H9 (cell line): Measurements from ENCODE around the gene NOCT. TPM values are rescaled to one million over a fixed set of nuclear protein-coding genes. Genes with fewer than 3 reads are reported as not detected.
"Not testable (repeated sequence)": the region's sequence is repeated elsewhere in the genome, so short reads cannot be mapped to it uniquely, and the experiment has no call there.

ENCODE experiments used
- DNase-seq: peaks from one replicate; pipeline ENCODE4 v3.0.0-alpha.2; 2017
- H2AFZ ChIP-seq: one replicate; pipeline ENCODE4 v1.6.1; 2013; ENCODE audit warnings: mild to moderate bottlenecking, low read length, control low read depth, moderate library complexity
- H2AK5ac ChIP-seq: 2 replicates; pipeline ENCODE4 v1.6.1; 2013; ENCODE audit warnings: low read length, control low read depth, mixed read lengths; ENCODE audit not compliant: insufficient read length
- H2BK120ac ChIP-seq: one replicate; pipeline ENCODE4 v1.6.1; 2013; ENCODE audit warnings: low read depth, mild to moderate bottlenecking, low read length, control low read depth, inconsistent platforms; ENCODE audit not compliant: poor library complexity, severe bottlenecking
- H2BK12ac ChIP-seq: 2 replicates; pipeline ENCODE4 v1.6.1; 2013; ENCODE audit warnings: low read length, control low read depth, mixed read lengths, low read depth; ENCODE audit not compliant: insufficient read length
- H2BK15ac ChIP-seq: 2 replicates; pipeline ENCODE4 v1.6.1; 2013; ENCODE audit warnings: low read depth, low read length, control low read depth
- H2BK20ac ChIP-seq: one replicate; pipeline ENCODE4 v1.6.1; 2013; ENCODE audit warnings: low read depth, mild to moderate bottlenecking, low read length, control low read depth, inconsistent platforms; ENCODE audit not compliant: poor library complexity, severe bottlenecking
- H2BK5ac ChIP-seq: 2 replicates; pipeline ENCODE4 v1.6.1; 2013; ENCODE audit warnings: low read length, control low read depth, mixed read lengths; ENCODE audit not compliant: insufficient read length
- H3K14ac ChIP-seq: 2 replicates; pipeline ENCODE4 v1.6.1; 2013; ENCODE audit warnings: low read length, control low read depth; ENCODE audit not compliant: insufficient read depth
- H3K18ac ChIP-seq: 2 replicates; pipeline ENCODE4 v1.6.1; 2013; ENCODE audit warnings: low read depth, mild to moderate bottlenecking, mixed read lengths, low read length, control low read depth; ENCODE audit not compliant: insufficient read length
- H3K23ac ChIP-seq: 2 replicates; pipeline ENCODE4 v1.6.1; 2013; ENCODE audit warnings: low read length, control low read depth, mixed read lengths, low read depth; ENCODE audit not compliant: insufficient read length
- H3K23me2 ChIP-seq: 2 replicates; pipeline ENCODE4 v1.6.1; 2013; ENCODE audit warnings: low read depth, mild to moderate bottlenecking, mixed read lengths, low read length, control low read depth; ENCODE audit not compliant: insufficient read length, poor library complexity, severe bottlenecking
- H3K27ac ChIP-seq: 2 replicates; pipeline ENCODE4 v1.5.1; 2013; ENCODE audit warnings: low read length, control low read depth, mixed read lengths, low read depth; ENCODE audit not compliant: insufficient read length
- H3K27me3 ChIP-seq: 2 replicates; pipeline ENCODE4 v1.6.1; 2013; ENCODE audit warnings: low read length, control low read depth, inconsistent platforms; ENCODE audit not compliant: insufficient read depth
- H3K4ac ChIP-seq: 2 replicates; pipeline ENCODE4 v1.6.1; 2013; ENCODE audit warnings: low read depth, mild to moderate bottlenecking, control low read depth, inconsistent platforms, low read length, moderate library complexity
- H3K4me1 ChIP-seq: 2 replicates; pipeline ENCODE4 v1.6.1; 2013; ENCODE audit warnings: low read length, control low read depth, inconsistent platforms; ENCODE audit not compliant: insufficient read depth
- H3K4me2 ChIP-seq: 2 replicates; pipeline ENCODE4 v1.6.1; 2013; ENCODE audit warnings: low read length, control low read depth, mixed read lengths; ENCODE audit not compliant: insufficient read length, insufficient read depth
- H3K56ac ChIP-seq: 2 replicates; pipeline ENCODE4 v1.6.1; 2013; ENCODE audit warnings: low read depth, mild to moderate bottlenecking, mixed read lengths, low read length, control low read depth; ENCODE audit not compliant: insufficient read length
- H3K79me1 ChIP-seq: 2 replicates; pipeline ENCODE4 v1.6.1; 2013; ENCODE audit warnings: low read depth, mild to moderate bottlenecking, moderate library complexity, low read length, control low read depth, inconsistent platforms; ENCODE audit not compliant: insufficient read depth, poor library complexity, severe bottlenecking
- H3K79me2 ChIP-seq: 2 replicates; pipeline ENCODE4 v1.6.1; 2013; ENCODE audit warnings: low read length, control low read depth, inconsistent platforms; ENCODE audit not compliant: insufficient read depth
- H3K9ac ChIP-seq: 2 replicates; pipeline ENCODE4 v1.6.1; 2013; ENCODE audit warnings: low read length, control low read depth, mixed read lengths; ENCODE audit not compliant: insufficient read length; ENCODE audit errors: extremely low read depth
- H3K9me3 ChIP-seq: one replicate; pipeline ENCODE4 v1.6.1; 2013; ENCODE audit warnings: low read depth, low read length, inconsistent platforms; ENCODE audit not compliant: control insufficient read depth
- H3T11ph ChIP-seq: one replicate; pipeline ENCODE4 v1.6.1; 2013; ENCODE audit warnings: mild to moderate bottlenecking, low read length, control low read depth, inconsistent platforms
- H4K20me1 ChIP-seq: one replicate; pipeline ENCODE4 v1.6.1; 2013; ENCODE audit not compliant: control insufficient read depth, insufficient read length, insufficient read depth
- H4K5ac ChIP-seq: 2 replicates; pipeline ENCODE4 v1.6.1; 2013; ENCODE audit warnings: low read depth, mild to moderate bottlenecking, mixed read lengths, low read length, control low read depth; ENCODE audit not compliant: insufficient read length
- H4K8ac ChIP-seq: replicated peaks from 2 replicates; pipeline ENCODE4 v1.6.1; 2013; ENCODE audit warnings: low read length, control low read depth, mixed read lengths, low read depth; ENCODE audit not compliant: insufficient read length
- H4K91ac ChIP-seq: 2 replicates; pipeline ENCODE4 v1.6.1; 2013; ENCODE audit warnings: low read depth, mild to moderate bottlenecking, moderate library complexity, mixed read lengths, low read length, control low read depth; ENCODE audit not compliant: insufficient read length
- H3K27ac Mint-ChIP-seq, 3 experiments: 2 replicates in 2 of 3; 3 replicates in 1 of 3; pipeline ENCODE4 v1.8.0; 2020 to 2021; ENCODE audit warnings: mixed read lengths in 3 of 3, mild to moderate bottlenecking in 1 of 3, moderate library complexity in 1 of 3
- H3K27me3 Mint-ChIP-seq: 2 replicates; pipeline ENCODE4 v1.8.0; 2021; ENCODE audit warnings: low read depth, mild to moderate bottlenecking, moderate library complexity, mixed read lengths
- H3K36me3 Mint-ChIP-seq, 3 experiments: 2 replicates in 2 of 3; 3 replicates in 1 of 3; pipeline ENCODE4 v1.8.0; 2020 to 2021; ENCODE audit warnings: low read depth in 3 of 3, mixed read lengths in 3 of 3; ENCODE audit not compliant: insufficient read depth in 1 of 3
- H3K4me1 Mint-ChIP-seq, 2 experiments: 2 replicates each; pipeline ENCODE4 v1.8.0; 2020; ENCODE audit warnings: mixed read lengths in 2 of 2
- H3K4me3 Mint-ChIP-seq, 2 experiments: 2 replicates in 1 of 2; 3 replicates in 1 of 2; pipeline ENCODE4 v1.8.0; 2020 to 2021; ENCODE audit warnings: mild to moderate bottlenecking in 2 of 2, mixed read lengths in 2 of 2, moderate library complexity in 1 of 2
- H3K9me3 Mint-ChIP-seq, 2 experiments: 2 replicates in 1 of 2; 3 replicates in 1 of 2; pipeline ENCODE4 v1.8.0; 2020; ENCODE audit warnings: mild to moderate bottlenecking in 2 of 2, mixed read lengths in 2 of 2, moderate library complexity in 1 of 2
- WGBS: extraction: QIAGEN DNeasy Blood & Tissue Kit; methylation state at CpG from one replicate; pipeline ENCODE4 v1.1.7; 2013; ENCODE audit warnings: missing lambda C conversion rate, low lambda C conversion rate, mixed read lengths; ENCODE audit not compliant: insufficient read length; ENCODE audit errors: extremely low coverage; 5-methylcytosine and 5-hydroxymethylcytosine counted together
- total RNA-seq: library from RNA; stranded (reverse); gene quantifications from 2 replicates; pipeline ENCODE4 v1.2.1, GENCODE V29; 2021
- TF ChIP-seq, protein P1 (sequence below): fragments of 200-600 bp; sonication (generic); conservative IDR thresholded peaks from 3 replicates; pipeline ENCODE4 v1.8.0; 2021; ENCODE audit warnings: antibody characterized with exemption, mild to moderate bottlenecking

NOCT gene
- total RNA-seq, 1 experiment from 2014 or later = 37.3 TPM

- H3K27me3 ChIP-seq = no peaks in the 10 kb centered on the region
- H4K20me1 ChIP-seq = no peaks in the 10 kb centered on the region
- Mint-ChIP-seq H3K27ac (no peak overlapping the region), H3K4me3 (no peak overlapping the region), H3K36me3 (peaks cover 3 to 8% (median 5%) of the 10 kb centered on the region in 3 experiments; a peak in 4 of 7 replicates), H3K4me1 (peaks cover 4% of the 10 kb centered on the region in 2 experiments; a peak in 3 of 4 replicates), H3K27me3 (no peaks in the 10 kb centered on the region), H3K9me3 (peaks cover 8 to 13% of the 10 kb centered on the region in 2 experiments)
- H3K4ac ChIP-seq = no peak overlapping the region
- no peak overlapping the region for H3K27ac ChIP-seq
- H3K56ac ChIP-seq = no peak overlapping the region
- no peaks in the 10 kb centered on the region for H3K4me1 ChIP-seq
- no peak overlapping the region for H2BK5ac ChIP-seq
- H2BK15ac ChIP-seq = no peak overlapping the region
- no peak overlapping the region for H3K18ac ChIP-seq
- no peak overlapping the region for H3K23ac ChIP-seq
- H4K5ac ChIP-seq = no peak overlapping the region
- no peak overlapping the region for H4K91ac ChIP-seq
- no peak overlapping the region for H2AK5ac ChIP-seq
- no peak overlapping the region for H3K4me2 ChIP-seq
- no peak overlapping the region for H3T11ph ChIP-seq
- no peaks in the 10 kb centered on the region for H3K79me1 ChIP-seq
- no peak for DNase-seq
- H4K8ac ChIP-seq = no peak overlapping the region
- no peak overlapping the region for H2AFZ ChIP-seq
- no peaks in the 10 kb centered on the region for H3K79me2 ChIP-seq
- H2BK12ac ChIP-seq = no peak overlapping the region
- WGBS = no CpG with 5 or more reads among the region's 2 CpGs
- peaks cover 7% of the 10 kb centered on the region for H3K9me3 ChIP-seq
- no peak overlapping the region for H3K9ac ChIP-seq
- no peak overlapping the region for H2BK120ac ChIP-seq
- no peaks in the 10 kb centered on the region for H3K23me2 ChIP-seq
- H2BK20ac ChIP-seq = no peak overlapping the region
- TF ChIP-seq, protein P1, sequence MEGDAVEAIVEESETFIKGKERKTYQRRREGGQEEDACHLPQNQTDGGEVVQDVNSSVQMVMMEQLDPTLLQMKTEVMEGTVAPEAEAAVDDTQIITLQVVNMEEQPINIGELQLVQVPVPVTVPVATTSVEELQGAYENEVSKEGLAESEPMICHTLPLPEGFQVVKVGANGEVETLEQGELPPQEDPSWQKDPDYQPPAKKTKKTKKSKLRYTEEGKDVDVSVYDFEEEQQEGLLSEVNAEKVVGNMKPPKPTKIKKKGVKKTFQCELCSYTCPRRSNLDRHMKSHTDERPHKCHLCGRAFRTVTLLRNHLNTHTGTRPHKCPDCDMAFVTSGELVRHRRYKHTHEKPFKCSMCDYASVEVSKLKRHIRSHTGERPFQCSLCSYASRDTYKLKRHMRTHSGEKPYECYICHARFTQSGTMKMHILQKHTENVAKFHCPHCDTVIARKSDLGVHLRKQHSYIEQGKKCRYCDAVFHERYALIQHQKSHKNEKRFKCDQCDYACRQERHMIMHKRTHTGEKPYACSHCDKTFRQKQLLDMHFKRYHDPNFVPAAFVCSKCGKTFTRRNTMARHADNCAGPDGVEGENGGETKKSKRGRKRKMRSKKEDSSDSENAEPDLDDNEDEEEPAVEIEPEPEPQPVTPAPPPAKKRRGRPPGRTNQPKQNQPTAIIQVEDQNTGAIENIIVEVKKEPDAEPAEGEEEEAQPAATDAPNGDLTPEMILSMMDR = no peak
- no peak overlapping the region for H3K14ac ChIP-seq
These were observed 7.9 kb upstream of the NOCT start for GRCh38 chr4:139007640-139008039.

GRCh38 chr4:139008278-139008677, 7.3 kb upstream of the NOCT start:
- H2BK15ac ChIP-seq, H3K4me3 Mint-ChIP-seq, H3K27me3 ChIP-seq: not testable (repeated sequence)

More at GRCh38 chr4:139008278-139008677, 7.3 kb upstream of the NOCT start:
- H2BK12ac ChIP-seq, H3K23me2 ChIP-seq, H3K79me2 ChIP-seq, H3K9ac ChIP-seq, H3K36me3 Mint-ChIP-seq, H2AK5ac ChIP-seq, H2AFZ ChIP-seq, H2BK5ac ChIP-seq, H3T11ph ChIP-seq, H3K56ac ChIP-seq, H3K27ac ChIP-seq, H3K23ac ChIP-seq, H3K79me1 ChIP-seq, H2BK120ac ChIP-seq, H3K14ac ChIP-seq, H2BK20ac ChIP-seq, H4K5ac ChIP-seq, H3K4me1 ChIP-seq, H3K4me2 ChIP-seq, H3K4me1 Mint-ChIP-seq, DNase-seq, H4K91ac ChIP-seq, H3K18ac ChIP-seq, H4K20me1 ChIP-seq, H3K4ac ChIP-seq, H3K27me3 Mint-ChIP-seq, H3K27ac Mint-ChIP-seq, H4K8ac ChIP-seq, H3K9me3 ChIP-seq: not testable (repeated sequence)
- no CpG with 5 or more reads among the region's 7 CpGs for WGBS
- H3K9me3 Mint-ChIP-seq = peaks cover 8 to 13% of the 10 kb centered on the region in 2 experiments
